Fibroblast of skin of back (primary cell): ENCODE results near the gene GABARAP.

Source experiments
- DNase-seq: peaks from one replicate; pipeline ENCODE4 v3.0.0-alpha.2; 2013

GABARAP gene

GRCh38 chr17:7205561-7205960 is 36.7 kb downstream of the GABARAP start:
- no peak for DNase-seq

DNA sequence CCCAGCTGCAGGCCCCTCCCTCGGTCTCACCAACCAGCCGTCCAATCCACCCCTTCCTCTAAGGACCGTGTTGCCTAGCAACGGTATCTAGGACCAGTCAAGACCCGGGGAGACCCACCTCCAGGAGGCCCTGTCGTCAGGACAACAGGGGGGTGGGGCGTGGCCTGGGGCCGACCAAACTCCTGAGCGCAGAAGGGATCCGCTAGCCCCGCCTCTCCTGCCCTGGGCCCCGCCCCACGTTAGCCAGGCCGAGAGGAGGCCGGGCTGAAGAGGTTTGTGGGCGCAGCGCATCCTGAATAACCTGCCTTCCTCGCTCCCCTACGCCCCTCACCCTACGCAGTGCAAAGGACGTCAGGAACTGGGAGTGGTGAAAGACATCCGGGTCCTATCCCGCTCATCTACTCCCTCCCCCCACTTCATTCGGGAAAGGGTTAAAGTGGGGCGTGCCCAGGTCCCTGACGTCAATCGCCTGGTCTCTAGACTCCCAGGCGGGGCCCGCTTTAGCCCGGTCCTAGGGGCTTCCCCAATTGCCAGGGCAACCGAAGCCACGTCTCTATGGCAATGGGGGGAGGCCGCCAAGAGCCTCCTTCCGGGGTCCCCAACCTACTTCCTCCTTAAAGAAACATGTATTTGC is 37.3 kb downstream of the GABARAP start:
- peak; percentile 81 for DNase-seq

DNA sequence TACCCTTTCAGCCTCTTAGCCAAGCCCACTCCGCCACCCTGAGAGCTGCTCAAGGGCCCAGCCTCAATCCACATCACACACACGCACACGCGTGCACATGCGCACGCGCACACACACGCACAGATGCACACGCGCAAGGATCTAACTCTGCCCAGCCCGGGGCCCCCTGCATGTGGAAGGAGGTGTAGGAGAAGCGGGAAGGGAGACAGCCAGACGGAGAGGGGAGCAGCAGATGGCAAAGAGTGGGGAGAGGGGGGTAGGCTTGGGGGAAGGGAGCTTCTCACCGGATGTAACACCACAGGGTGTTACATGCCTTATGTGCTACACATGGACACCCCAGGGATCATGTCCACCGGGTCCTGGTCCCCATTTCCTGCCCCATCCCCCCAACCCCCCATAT is 37.9 kb downstream of the GABARAP start:
- peak; percentile 37 for DNase-seq

DNA sequence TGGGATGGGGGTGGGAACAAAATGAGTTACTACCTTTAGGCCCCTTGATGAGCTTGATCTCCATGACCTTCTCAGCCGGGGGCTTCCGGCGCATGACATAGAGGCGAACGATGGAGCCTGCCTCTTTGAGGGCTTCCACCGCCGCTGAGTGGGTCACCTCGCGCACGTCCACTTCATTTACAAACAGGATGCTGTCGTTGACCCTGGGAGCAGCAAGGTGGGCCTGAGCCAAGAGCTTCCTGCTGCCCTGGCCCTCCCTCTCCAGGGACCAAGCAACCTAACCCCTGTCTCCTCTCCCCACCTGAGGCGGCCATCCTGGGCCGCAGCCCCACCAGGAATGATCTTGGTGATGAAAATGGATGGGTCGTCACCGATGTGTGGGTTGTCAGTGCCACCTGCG is 38.9 kb downstream of the GABARAP start:
- no peak for DNase-seq

- DNase-seq = no peak
These were observed 45.4 kb downstream of the GABARAP start for GRCh38 chr17:7196651-7197401.

- no peak for DNase-seq
These were observed 46.3 kb downstream of the GABARAP start for GRCh38 chr17:7195971-7196370.

DNA sequence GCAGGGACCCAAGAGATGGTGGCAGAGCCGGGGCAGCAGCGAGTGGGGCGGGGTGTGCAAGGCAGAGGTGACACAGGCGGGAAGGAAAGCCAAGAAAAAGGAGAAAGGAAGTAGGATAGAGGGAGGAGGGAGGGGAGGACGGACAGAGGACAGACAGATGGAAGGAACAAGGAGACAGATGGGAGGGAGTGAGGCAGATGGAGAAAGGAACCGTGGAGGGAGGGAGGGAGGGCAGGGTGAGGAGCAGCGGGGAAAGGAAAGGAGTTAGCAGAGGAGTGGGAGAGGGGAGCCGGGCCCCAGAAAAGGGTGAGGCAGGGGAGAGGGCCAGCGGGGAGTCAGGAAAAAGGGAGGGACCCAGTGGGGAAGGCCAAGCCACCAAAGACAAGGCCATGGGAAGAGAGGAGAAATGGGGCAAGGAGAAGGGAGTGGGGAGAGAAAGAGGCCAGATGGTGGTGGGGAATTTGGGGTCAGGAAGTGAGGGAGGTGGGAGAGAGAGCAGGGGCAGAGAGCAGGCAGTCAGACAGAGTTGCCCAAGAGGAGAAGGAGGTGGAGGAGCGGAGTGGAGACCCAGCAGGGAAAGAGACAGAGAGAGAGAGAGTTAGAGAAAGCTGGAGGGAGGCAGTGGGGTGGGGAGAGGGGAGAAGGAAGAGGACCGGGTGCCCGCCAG is 49.8 kb downstream of the GABARAP start:
- DNase-seq = no peak

DNA sequence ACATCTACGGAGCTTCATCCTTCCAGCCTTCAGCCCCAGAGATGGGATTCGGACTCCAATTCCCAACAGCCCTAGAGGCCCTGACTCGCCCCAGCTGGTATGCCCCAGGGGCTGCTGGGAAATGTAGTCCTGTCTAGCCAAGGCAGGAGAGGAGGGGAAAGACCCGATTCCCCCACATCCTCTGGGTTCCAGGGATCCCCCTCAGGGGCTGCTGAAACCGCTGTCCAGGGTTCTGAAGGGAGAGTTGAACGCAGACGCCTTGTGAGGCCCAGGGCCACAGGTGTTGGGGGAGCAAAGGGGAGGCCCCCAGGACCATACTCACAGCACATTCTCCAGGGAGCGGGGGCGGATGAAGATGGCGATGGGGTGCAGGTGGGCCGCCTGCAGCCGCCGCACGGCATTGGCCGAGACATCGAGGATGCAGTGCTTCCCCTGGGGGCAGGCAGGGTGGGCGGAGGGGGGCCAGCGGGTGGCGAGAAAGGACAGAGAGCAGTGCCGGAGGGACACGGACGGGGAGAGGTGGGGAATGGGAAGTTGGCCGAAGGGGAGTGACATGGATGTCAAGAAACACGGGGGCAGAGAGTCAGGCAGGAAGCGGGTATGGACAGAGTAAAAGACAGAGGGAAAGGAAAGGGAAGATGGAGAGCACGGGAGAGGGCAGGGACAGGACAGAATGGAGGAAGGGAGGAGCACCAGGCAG is 50.5 kb downstream of the GABARAP start:
- peak; percentile 54 for DNase-seq

DNA sequence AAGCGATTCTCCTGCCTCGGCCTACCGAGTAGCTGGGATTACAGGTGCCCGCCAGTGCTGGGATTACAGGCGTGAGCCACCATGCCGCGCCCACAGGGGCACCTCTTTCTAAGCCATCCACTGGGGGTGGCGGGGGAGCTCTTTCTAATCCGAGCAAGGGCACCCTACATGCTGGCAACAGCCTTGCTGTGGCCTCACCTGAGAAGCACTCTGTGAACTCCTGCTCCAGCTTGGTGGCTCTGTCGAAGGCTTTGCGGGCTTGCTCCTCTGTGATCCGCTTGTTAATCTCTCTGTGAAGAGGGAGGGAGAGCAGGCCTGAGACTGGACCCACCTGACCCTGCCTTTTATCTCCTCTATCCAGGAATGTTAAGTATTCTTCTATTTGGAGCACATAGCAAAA is 51.2 kb downstream of the GABARAP start:
- no peak for DNase-seq

DNA sequence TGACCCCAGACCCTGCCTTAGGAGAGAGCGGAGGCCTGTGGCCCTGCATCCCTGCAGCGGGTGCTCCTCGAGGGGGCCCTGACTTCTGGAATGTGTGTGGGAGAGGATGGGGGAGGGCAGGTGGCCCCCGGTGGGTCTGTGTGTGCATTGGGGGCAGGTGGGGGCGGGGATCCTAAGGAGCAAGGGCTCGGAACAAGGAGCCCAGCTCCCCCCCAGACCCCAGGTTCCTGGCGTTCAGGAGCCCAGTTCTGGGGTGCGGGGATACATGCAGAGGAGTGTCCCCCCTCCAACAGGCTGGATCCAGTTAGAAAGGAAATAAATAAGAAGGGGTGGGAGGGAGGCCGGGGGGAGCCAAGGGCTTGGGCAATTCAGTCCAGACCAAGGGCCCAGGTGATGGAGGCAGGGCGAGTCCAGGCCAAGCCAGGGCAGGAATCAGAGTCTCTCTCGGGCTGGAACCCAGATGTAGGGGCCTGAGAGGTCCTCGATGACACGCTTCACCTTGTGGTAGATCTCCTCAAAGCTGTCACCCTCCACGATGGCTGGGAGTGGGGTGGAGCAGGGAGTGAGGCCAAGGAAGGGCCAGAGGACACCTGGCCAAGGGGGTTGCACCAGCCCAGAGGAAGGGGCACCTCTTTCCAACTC is 51.9 kb downstream of the GABARAP start:
- DNase-seq = no peak
